SU-DHL-6 (cell line): ENCODE results near the gene SF3A1.

Experiments
- H2AFZ ChIP-seq: fragments of 200-600 bp; sonication (generic); 2 replicates; pipeline ENCODE4 v1.6.1; 2014; ENCODE audit warnings: low read depth, mild to moderate bottlenecking, moderate library complexity, mixed read lengths, antibody characterized with exemption, low read length; ENCODE audit not compliant: severe bottlenecking
- H3F3A ChIP-seq: fragments of 200-600 bp; shearing (Covaris generic); 2 replicates; pipeline ENCODE4 v1.6.0; 2016; ENCODE audit warnings: antibody characterized with exemption, mild to moderate bottlenecking; ENCODE audit not compliant: insufficient read depth
- H3K27ac ChIP-seq: fragments of 200-600 bp; sonication (generic); 2 replicates; pipeline ENCODE4 v1.5.1; 2016; ENCODE audit warnings: low read depth, mild to moderate bottlenecking, low read length, moderate library complexity, mixed read lengths
- H3K27me3 ChIP-seq: fragments of 200-600 bp; sonication (generic), shearing (Covaris generic); 2 replicates; pipeline ENCODE4 v1.6.0; 2014; ENCODE audit warnings: mild to moderate bottlenecking, low read length
- H3K36me3 ChIP-seq: fragments of 200-600 bp; sonication (generic); 2 replicates; pipeline ENCODE4 v1.6.1; 2014; ENCODE audit warnings: mild to moderate bottlenecking, low read length, mixed read lengths
- H3K4me2 ChIP-seq: fragments of 300-600, 200-600 bp; shearing (Covaris generic), sonication (generic); 2 replicates; pipeline ENCODE4 v1.6.0; 2014; ENCODE audit warnings: low read length, low read depth, mild to moderate bottlenecking; ENCODE audit not compliant: poor library complexity, severe bottlenecking
- H3K4me3 ChIP-seq: fragments of 200-600 bp; sonication (generic); 2 replicates; pipeline ENCODE4 v1.5.1; 2014; ENCODE audit warnings: antibody characterized with exemption, low read length, mild to moderate bottlenecking, mixed read lengths; ENCODE audit not compliant: insufficient read depth, poor library complexity, severe bottlenecking
- H3K79me2 ChIP-seq: fragments of 200-600 bp; sonication (generic); 2 replicates; pipeline ENCODE4 v1.6.1; 2014; ENCODE audit warnings: mild to moderate bottlenecking, low read length, moderate library complexity; ENCODE audit not compliant: insufficient read depth
- H3K9ac ChIP-seq: fragments of 200-600 bp; sonication (generic); 2 replicates; pipeline ENCODE4 v1.7.0; 2014; ENCODE audit warnings: mild to moderate bottlenecking, low read length
- H3K9me2 ChIP-seq: fragments of 200-600 bp; sonication (generic); replicated peaks from 2 replicates; pipeline ENCODE4 v1.6.1; 2014; ENCODE audit warnings: low read length; ENCODE audit not compliant: insufficient read depth
- H3K9me3 ChIP-seq: fragments of 200-600 bp; sonication (generic); 2 replicates; pipeline ENCODE4 v1.6.1; 2014; ENCODE audit warnings: low read length, mixed read lengths; ENCODE audit not compliant: insufficient read depth
- H4K20me1 ChIP-seq: fragments of 200-600 bp; sonication (generic); 2 replicates; pipeline ENCODE4 v1.6.1; 2014; ENCODE audit warnings: low read depth, mild to moderate bottlenecking, antibody characterized with exemption, low read length, moderate library complexity, mixed read lengths
- EZH2phosphoT487 ChIP-seq: fragments of 200-600 bp; sonication (generic), shearing (Covaris generic); conservative IDR thresholded peaks from 2 replicates; pipeline ENCODE4 v1.6.1; 2018; ENCODE audit warnings: mild to moderate bottlenecking, antibody characterized with exemption, low read length, moderate library complexity, mixed read lengths
- TF ChIP-seq, protein P1 (sequence below): fragments of 200-600 bp; sonication (generic); IDR thresholded peaks from one replicate; pipeline ENCODE4 v1.5.1; 2017; ENCODE audit warnings: antibody characterized with exemption, mild to moderate bottlenecking, low read length, moderate library complexity; ENCODE audit not compliant: insufficient read depth, poor library complexity, severe bottlenecking

Gene SF3A1

DNA sequence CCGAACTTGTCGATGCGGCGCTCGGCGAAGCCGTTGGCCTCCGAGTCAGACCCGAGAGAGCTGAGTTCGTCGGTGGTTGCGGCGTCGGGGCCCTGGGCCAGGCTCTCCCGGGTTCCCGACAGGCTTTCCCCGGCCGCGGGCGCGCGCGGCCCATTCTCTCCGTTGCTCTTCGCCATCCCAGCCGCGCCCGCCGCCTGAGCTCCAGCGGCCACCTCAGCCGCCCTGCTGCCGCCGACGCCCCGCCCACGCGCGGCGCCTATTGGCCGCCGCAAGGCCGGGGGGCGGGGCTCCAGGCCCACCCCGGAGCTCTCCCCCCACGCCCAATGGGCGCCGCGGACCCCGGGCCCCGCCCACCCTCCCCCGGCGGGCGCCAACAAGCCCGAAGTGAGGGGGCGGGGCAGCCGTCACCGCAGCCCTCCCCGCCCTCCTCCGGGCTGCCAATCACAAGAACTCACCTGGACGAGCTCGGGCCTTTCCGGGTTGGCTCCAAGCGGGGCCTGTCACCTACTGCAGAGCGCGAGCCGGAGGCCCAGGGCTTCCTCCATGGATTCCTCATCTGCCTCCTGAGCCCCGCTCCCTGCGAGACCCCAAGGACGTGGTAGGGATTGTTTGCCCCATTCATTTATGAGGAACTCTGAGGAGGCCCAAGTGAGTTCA, 29.9 kb downstream of the SF3A1 start, which contains the start of gene TBC1D10A:
Gene TBC1D10A (minus strand): TSS at position 236 of the 657 bp plus-strand sequence. CDS start 60 bp downstream, at position 176.
- peak within 1 kb of the TSS; percentile 20; the same call in 1 of the 2 replicates for H3K27ac ChIP-seq
- H3K9me2 ChIP-seq = no peaks in the 10 kb centered on the region
- H3K27me3 ChIP-seq = no peaks in the 10 kb centered on the region
- peak within 1 kb of the TSS; percentile 73 for H3K9ac ChIP-seq
- H3F3A ChIP-seq = peaks cover 11% of the 10 kb centered on the region
- H3K36me3 ChIP-seq = no peaks in the 10 kb centered on the region
- TF ChIP-seq EZH2phosphoT487 = no peak
- TF ChIP-seq, protein P1, sequence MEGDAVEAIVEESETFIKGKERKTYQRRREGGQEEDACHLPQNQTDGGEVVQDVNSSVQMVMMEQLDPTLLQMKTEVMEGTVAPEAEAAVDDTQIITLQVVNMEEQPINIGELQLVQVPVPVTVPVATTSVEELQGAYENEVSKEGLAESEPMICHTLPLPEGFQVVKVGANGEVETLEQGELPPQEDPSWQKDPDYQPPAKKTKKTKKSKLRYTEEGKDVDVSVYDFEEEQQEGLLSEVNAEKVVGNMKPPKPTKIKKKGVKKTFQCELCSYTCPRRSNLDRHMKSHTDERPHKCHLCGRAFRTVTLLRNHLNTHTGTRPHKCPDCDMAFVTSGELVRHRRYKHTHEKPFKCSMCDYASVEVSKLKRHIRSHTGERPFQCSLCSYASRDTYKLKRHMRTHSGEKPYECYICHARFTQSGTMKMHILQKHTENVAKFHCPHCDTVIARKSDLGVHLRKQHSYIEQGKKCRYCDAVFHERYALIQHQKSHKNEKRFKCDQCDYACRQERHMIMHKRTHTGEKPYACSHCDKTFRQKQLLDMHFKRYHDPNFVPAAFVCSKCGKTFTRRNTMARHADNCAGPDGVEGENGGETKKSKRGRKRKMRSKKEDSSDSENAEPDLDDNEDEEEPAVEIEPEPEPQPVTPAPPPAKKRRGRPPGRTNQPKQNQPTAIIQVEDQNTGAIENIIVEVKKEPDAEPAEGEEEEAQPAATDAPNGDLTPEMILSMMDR = no peak
- H4K20me1 ChIP-seq = no peaks in the 10 kb centered on the region
- peak within 1 kb of the TSS; percentile 88 for H2AFZ ChIP-seq
- peak within 1 kb of the TSS; percentile 94 for H3K4me2 ChIP-seq
- H3K4me3 ChIP-seq = peak within 1 kb of the TSS; percentile 98
- H3K9me3 ChIP-seq = no peaks in the 10 kb centered on the region
- H3K79me2 ChIP-seq = no peaks in the 10 kb centered on the region

DNA sequence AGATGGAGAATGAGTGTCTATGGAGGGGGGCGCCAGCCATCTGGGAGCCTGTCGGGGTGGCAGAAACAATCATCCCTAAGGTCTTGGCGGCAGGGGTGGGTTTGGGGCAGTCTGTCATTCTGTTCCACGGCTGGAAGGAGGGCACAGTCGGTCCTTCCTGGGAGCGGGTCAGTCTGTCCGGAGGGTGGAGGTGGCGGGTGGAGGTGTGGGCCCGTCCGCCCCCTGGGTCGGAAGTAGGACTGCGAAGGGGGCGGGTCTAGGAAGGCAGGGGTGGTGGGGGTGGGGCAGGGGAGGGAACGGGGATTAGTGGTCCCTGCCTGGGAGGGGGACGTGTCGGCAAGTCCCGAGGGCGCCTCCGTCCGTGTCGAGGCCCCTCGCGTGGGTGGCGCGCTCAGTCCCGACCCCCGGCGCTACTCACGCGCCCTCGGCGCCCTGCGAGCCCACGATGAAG, 30.4 kb downstream of the SF3A1 start:
- Histone ChIP-seq H2AFZ (peak overlapping the region; percentile 88), H3K9ac (peak overlapping the region; percentile 73)

DNA sequence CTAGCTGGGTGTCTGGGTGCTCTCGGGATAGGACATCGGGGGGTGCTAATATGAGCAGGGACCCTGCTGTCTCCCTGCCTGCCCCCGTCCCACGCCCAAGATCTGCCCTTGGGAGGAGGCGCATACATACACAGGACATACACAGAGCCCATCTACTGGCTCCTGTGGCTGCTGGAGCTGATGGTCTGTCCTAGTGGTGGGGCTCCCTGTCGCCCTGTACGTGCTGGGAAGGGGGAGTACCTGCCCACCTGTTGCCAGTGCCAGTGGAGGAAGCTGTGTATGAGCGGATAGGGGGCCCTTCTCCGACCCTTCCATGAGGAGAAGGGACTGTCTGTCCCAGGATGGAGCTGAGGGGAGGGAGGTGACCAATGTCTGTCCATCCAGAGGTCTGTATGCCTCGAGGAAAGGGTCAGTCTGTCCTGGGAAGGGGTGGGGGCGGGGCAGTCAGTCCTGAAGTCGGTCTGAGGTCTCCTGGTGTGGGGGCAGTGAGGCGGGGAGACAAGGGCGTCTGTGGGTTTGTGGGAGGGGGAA, 30.9 kb downstream of the SF3A1 start:
- H3K36me3 ChIP-seq = no peaks in the 10 kb centered on the region
- H3K27ac ChIP-seq = no peak overlapping the region
- H4K20me1 ChIP-seq = no peaks in the 10 kb centered on the region
- peak overlapping the region; percentile 73 for H3K9ac ChIP-seq
- H3F3A ChIP-seq = peaks cover 9% of the 10 kb centered on the region
- no peaks in the 10 kb centered on the region for H3K27me3 ChIP-seq
- peak overlapping the region; percentile 94 for H3K4me2 ChIP-seq
- no peak overlapping the region for H2AFZ ChIP-seq
- no peaks in the 10 kb centered on the region for H3K9me2 ChIP-seq
- TF ChIP-seq EZH2phosphoT487 = no peak
- TF ChIP-seq, protein P1 = no peak
- H3K4me3 ChIP-seq = peak overlapping the region; percentile 98
- H3K9me3 ChIP-seq = no peaks in the 10 kb centered on the region
- H3K79me2 ChIP-seq = no peaks in the 10 kb centered on the region

More for the DNA sequence above, 30.4 kb downstream of the SF3A1 start:
- Histone ChIP-seq H3K9me3 (no peaks in the 10 kb centered on the region), H3K4me2 (peak overlapping the region; percentile 94), H3K36me3 (no peaks in the 10 kb centered on the region), H3K27me3 (no peaks in the 10 kb centered on the region), H3K79me2 (no peaks in the 10 kb centered on the region), H4K20me1 (no peaks in the 10 kb centered on the region), H3K27ac (no peak overlapping the region), H3K4me3 (peak overlapping the region; percentile 98), H3K9me2 (no peaks in the 10 kb centered on the region), H3F3A (peaks cover 11% of the 10 kb centered on the region)
- TF ChIP-seq, protein P1 = no peak
- no peak for TF ChIP-seq EZH2phosphoT487
